Measurements from ENCODE around the gene COMMD9.
A peak's percentile ranks its signal among the peaks of the same experiment; 100 is the strongest.
"Not testable (repeated sequence)": the region's sequence is repeated elsewhere in the genome, so short reads cannot be mapped to it uniquely, and the experiment has no call there.

Gene COMMD9

GRCh38 chr11:36289226-36289852 is at the start of gene COMMD9:
COMMD9 (minus strand) TSS chr11:36289424; CDS start chr11:36289412, 12 bp downstream.
- peak; percentile 95 for DNase-seq

- DNase-seq, result peak; percentile 9
These were observed 44.7 kb upstream of the COMMD9 start for GRCh38 chr11:36333897-36334296.

- no peak for DNase-seq
These were observed 44.2 kb upstream of the COMMD9 start for GRCh38 chr11:36333468-36333867.

GRCh38 chr11:36330411-36330810 is 41.2 kb upstream of the COMMD9 start:
- peak; percentile 89 for DNase-seq

- no peak for DNase-seq
These were observed 39.9 kb upstream of the COMMD9 start for GRCh38 chr11:36328966-36329673.

GRCh38 chr11:36326524-36327419 is 37.5 kb upstream of the COMMD9 start:
- no peak for DNase-seq

GRCh38 chr11:36325403-36325802 is 36.2 kb upstream of the COMMD9 start:
- not testable (repeated sequence) for DNase-seq

GRCh38 chr11:36324956-36325355 is 35.7 kb upstream of the COMMD9 start:
- DNase-seq, result not testable (repeated sequence)

- no peak for DNase-seq
These were observed 28.8 kb upstream of the COMMD9 start for GRCh38 chr11:36317992-36318391.

GRCh38 chr11:36316049-36316448 is 26.8 kb upstream of the COMMD9 start:
- no peak for DNase-seq

- no peak for DNase-seq
These were observed 25.2 kb upstream of the COMMD9 start for GRCh38 chr11:36314434-36314767.

- DNase-seq, result no peak
These were observed 24.7 kb upstream of the COMMD9 start for GRCh38 chr11:36313750-36314433.

GRCh38 chr11:36312611-36313472 is 23.6 kb upstream of the COMMD9 start:
- DNase-seq, result no peak

GRCh38 chr11:36311926-36312595 is 22.8 kb upstream of the COMMD9 start:
- DNase-seq, result peak; percentile 3

GRCh38 chr11:36309779-36310178 is 20.6 kb upstream of the COMMD9 start:
- no peak for DNase-seq

GRCh38 chr11:36308577-36308976 is 19.4 kb upstream of the COMMD9 start:
- DNase-seq, result no peak

- DNase-seq, result no peak
These were observed 17.7 kb upstream of the COMMD9 start for GRCh38 chr11:36306888-36307287.

- no peak for DNase-seq
These were observed 15.8 kb upstream of the COMMD9 start for GRCh38 chr11:36305047-36305446.

GRCh38 chr11:36304351-36304750 is 15.1 kb upstream of the COMMD9 start:
- no peak for DNase-seq

- peak; percentile 16 for DNase-seq
These were observed 11.4 kb upstream of the COMMD9 start for GRCh38 chr11:36300650-36301049.

- no peak for DNase-seq
These were observed 7.8 kb upstream of the COMMD9 start for GRCh38 chr11:36296884-36297543.
